Stimulated activated effector memory CD8-positive, alpha-beta T cell treated with anti-CD3 and anti-CD28 coated beads, Interleukin-12 subunit alpha, Interleukin-12 subunit beta, amount 100 ng/mL, for 72 hours (primary cell): ENCODE data around the gene ZNF280D.
"Not testable (repeated sequence)": the region's sequence is repeated elsewhere in the genome, so short reads cannot be mapped to it uniquely, and the experiment has no call there.

Experiments used
- ATAC-seq: fragments of 150-1000 bp; cut with Tn5 transposase; 2 replicates; pipeline ENCODE4 v1.10.0; 2021
- DNase-seq, 2 donors: peaks; one replicate each; pipeline ENCODE4 v3.0.0; 2021 to 2022; ENCODE audit warnings: low spot score in 2 of 2
- H3K27ac Mint-ChIP-seq: one replicate; pipeline ENCODE4 v1.8.0; 2022; ENCODE audit warnings: mild to moderate bottlenecking, mixed read lengths
- H3K36me3 Mint-ChIP-seq: one replicate; pipeline ENCODE4 v1.8.0; 2022; ENCODE audit warnings: mild to moderate bottlenecking, mixed read lengths
- H3K4me1 Mint-ChIP-seq: one replicate; pipeline ENCODE4 v1.8.0; 2022; ENCODE audit warnings: mixed read lengths
- H3K4me3 Mint-ChIP-seq: one replicate; pipeline ENCODE4 v1.8.0; 2022; ENCODE audit warnings: mild to moderate bottlenecking, mixed read lengths
- H3K9me3 Mint-ChIP-seq: one replicate; pipeline ENCODE4 v1.8.0; 2022; ENCODE audit warnings: mixed read lengths

ZNF280D gene, protein sequence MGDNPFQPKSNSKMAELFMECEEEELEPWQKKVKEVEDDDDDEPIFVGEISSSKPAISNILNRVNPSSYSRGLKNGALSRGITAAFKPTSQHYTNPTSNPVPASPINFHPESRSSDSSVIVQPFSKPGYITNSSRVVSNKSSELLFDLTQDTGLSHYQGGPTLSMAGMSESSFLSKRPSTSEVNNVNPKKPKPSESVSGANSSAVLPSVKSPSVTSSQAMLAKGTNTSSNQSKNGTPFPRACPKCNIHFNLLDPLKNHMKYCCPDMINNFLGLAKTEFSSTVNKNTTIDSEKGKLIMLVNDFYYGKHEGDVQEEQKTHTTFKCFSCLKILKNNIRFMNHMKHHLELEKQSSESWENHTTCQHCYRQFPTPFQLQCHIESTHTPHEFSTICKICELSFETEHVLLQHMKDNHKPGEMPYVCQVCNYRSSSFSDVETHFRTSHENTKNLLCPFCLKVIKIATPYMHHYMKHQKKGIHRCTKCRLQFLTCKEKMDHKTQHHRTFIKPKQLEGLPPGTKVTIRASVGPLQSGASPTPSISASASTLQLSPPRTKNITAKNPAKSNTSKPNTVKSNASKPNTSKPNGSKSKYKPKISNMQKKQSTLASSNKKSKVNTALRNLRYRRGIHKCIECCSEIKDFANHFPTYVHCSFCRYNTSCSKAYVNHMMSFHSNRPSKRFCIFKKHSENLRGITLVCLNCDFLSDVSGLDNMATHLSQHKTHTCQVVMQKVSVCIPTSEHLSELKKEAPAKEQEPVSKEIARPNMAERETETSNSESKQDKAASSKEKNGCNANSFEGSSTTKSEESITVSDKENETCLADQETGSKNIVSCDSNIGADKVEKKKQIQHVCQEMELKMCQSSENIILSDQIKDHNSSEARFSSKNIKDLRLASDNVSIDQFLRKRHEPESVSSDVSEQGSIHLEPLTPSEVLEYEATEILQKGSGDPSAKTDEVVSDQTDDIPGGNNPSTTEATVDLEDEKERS

DNA sequence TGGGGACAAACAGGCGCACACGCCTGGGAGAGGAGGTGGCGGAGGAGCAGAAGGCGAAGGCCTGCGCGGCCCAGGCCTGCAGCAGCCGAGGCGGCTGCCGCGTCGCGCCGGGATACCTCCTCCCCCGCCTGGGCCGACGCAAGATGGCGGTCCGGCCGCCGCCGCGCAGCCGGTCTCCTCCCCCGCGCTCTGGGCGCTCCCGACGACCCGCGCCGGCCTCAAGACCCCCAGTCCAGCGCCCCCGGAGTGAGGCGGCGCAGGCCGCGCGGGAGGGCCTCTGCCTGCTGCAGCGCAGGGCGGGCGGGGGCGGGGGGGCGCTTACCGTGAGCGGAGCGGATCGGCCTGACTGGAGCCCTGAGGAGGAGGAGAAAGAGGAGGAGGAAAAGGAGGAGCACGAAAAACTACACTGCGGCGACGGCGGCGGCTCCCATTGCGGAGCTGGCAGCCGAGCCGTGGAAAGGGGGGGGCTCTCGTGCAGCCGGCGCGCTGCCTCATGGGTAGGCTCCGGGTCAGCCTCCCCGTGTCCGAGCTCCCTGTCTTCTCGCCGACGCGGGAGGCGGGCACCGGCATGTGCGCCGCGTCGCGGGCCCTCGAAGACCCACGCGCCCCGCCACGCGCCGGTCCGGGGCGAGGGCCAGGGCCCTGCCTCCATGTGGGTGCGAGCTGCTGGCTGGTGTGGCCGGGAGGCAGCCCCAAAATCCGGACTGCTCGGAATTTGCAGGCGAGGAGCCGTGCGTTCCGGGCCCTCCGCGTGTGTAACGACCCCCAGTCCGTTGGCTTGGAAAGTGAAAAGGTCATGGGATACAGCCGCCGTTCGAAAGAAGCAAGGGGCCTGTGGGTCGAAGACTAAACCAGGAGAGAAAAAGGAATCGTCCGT is at the start of gene ZNF280D:
ZNF280D (minus strand) TSS at position 374 of the 877 bp plus-strand sequence. CDS start 26,400 bp downstream, outside the sequence.
- H3K4me1 Mint-ChIP-seq, result peaks cover 20% of the 10 kb centered on the region
- H3K36me3 Mint-ChIP-seq, result peaks cover 7% of the 10 kb centered on the region
- H3K27ac Mint-ChIP-seq, result peak within 1 kb of the TSS; percentile 99
- ATAC-seq, result peak; percentile 91
- DNase-seq, result peak; percentile 53 to 85
- peak within 1 kb of the TSS; percentile 91 for H3K4me3 Mint-ChIP-seq
- H3K9me3 Mint-ChIP-seq, result no peaks in the 10 kb centered on the region

DNA sequence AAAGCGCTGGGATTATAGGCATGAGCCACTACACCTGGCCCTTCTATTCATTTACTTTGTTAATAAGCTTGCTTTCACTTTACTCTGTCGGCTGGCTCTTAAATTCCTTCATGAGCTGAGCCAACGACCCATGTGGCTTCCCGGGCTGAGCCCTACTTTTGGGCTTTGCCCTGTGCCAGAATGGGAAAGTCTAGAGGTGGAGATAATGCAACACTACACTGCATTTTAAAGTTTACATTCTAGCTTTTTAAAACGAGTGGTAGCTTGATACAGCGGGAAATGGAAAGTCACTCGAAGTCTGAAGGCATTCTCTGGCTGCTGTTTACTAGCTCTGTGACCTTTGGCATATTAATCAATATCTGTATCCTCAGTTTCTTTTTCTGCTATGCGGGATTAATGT is 49.0 kb upstream of the ZNF280D start:
- DNase-seq (no peak), ATAC-seq (no peak)
- Mint-ChIP-seq H3K4me3 (no peak overlapping the region), H3K9me3 (no peaks in the 10 kb centered on the region), H3K27ac (no peak overlapping the region), H3K36me3 (no peaks in the 10 kb centered on the region), H3K4me1 (peaks cover 20% of the 10 kb centered on the region)

DNA sequence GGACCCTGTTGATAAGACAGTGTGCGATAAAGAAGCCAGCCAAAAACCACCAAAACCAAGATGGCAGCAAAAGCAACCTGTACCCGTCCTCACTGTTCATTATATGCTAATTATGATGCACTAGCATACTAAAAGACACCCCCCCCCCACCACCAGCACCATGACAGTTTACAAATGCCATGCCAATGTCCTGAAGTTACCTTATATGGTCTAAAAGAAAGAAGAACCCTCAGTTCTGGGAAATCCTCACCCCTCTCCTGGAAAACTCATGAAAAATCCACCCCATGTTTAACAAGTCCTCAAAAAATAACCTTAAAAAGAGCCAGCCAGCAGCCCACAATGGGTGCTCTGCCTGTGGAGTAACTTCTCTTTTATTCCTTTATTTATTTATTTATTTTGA is 48.4 kb upstream of the ZNF280D start:
- DNase-seq (no peak), ATAC-seq (no peak)
- Mint-ChIP-seq H3K9me3 (no peaks in the 10 kb centered on the region), H3K4me1 (peaks cover 13% of the 10 kb centered on the region), H3K36me3 (no peaks in the 10 kb centered on the region), H3K27ac (no peak overlapping the region), H3K4me3 (no peak overlapping the region)

DNA sequence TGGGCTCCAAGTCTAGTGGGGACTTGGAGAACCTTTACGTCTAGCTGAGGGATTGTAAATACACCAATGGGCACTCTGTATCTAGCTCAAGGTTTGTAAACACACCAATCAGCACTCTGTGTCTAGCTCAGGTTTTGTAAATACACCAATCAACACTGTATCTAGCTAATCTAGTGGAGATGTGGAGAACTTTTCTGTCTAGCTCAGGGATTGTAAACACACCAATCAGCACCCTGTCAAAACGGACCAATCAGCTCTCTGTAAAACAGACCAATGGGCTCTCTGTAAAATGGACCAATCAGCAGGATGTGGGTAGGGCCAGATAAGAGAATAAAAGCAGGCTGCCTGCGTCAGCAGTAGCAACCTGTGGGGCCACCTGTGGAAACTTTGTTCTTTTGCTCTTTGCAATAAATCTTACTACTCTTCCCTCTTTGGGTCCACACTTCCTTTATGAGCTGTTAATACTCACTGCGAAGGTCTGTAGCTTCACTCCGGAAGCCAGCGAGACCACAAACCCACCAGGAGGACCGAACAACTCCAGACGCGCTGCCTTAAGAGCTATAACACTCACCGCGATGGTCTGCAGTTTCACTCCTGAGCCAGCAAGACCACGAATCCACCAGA is 46.9 kb upstream of the ZNF280D start:
- not testable (repeated sequence) for H3K27ac Mint-ChIP-seq, H3K9me3 Mint-ChIP-seq, H3K36me3 Mint-ChIP-seq, H3K4me3 Mint-ChIP-seq, H3K4me1 Mint-ChIP-seq, DNase-seq
- ATAC-seq, result peak; percentile 78

DNA sequence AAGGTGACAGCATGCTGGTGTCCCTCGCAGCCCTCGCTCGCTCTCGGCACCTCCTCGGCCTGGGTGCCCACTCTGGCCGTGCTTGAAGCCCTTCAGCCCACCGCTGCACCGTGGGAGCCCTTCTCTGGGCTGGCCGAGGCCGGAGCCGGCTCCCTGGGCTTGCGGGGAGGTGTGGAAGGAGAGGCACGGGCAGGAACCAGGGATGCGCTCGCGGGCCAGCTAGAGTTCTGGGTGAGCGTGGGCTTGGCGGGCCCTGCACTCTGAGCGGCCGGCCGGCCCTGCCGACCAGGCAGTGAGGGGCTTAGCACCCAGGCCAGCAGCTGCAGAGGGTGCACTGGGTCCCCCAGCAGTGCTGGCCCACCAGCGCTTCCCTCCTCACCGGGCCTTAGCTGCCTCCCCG is 46.1 kb upstream of the ZNF280D start:
- DNase-seq, H3K36me3 Mint-ChIP-seq, H3K4me3 Mint-ChIP-seq, H3K9me3 Mint-ChIP-seq, ATAC-seq, H3K4me1 Mint-ChIP-seq, H3K27ac Mint-ChIP-seq: not testable (repeated sequence)

DNA sequence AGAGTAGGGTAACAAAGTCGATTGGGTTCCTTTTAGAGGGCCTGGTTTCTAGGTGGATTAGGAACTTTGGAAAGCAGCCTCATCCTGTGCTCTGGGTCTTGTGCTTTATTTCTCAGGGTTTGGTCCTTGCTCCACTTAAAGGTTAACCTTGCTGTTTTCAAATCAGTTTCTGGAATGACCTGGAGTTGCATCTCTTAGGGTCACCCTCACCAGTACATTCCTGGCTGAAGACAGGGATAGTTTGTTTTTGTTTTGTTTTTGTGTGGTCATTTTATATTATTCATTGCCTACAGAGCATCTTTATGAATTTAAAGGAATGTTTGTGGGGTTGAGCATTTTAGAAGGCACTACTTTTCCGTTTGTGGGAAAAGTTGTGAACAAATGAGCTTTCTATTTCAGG is 45.5 kb upstream of the ZNF280D start:
- no peak for ATAC-seq
- H3K4me3 Mint-ChIP-seq, result no peak overlapping the region
- no peak overlapping the region for H3K27ac Mint-ChIP-seq
- H3K9me3 Mint-ChIP-seq, result no peaks in the 10 kb centered on the region
- H3K36me3 Mint-ChIP-seq, result no peaks in the 10 kb centered on the region
- peaks cover 15% of the 10 kb centered on the region for H3K4me1 Mint-ChIP-seq
- no peak for DNase-seq

DNA sequence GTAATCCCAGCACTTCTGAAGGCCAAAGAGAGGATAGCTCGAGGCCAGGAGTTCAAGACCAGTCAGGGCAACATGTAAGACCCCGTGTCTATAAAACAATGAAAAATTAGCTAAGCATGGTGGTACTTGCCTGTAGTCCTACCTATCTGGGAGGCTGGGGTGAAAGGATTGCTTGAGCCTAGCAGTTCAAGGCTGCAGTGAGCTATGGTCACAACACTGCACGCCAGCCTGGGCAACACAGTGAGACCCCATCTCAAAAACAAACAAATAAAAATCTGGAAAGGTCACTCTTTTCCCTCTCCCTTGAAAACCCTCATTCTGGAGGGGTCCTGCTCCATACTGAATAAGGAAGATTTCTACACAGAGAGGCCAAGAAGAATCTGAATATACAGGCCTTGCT is 43.5 kb upstream of the ZNF280D start:
- ATAC-seq (no peak), DNase-seq (no peak)
- H3K36me3 Mint-ChIP-seq, result no peaks in the 10 kb centered on the region
- no peak overlapping the region for H3K27ac Mint-ChIP-seq
- H3K4me3 Mint-ChIP-seq, result no peak overlapping the region
- peaks cover 15% of the 10 kb centered on the region for H3K4me1 Mint-ChIP-seq
- H3K9me3 Mint-ChIP-seq, result no peaks in the 10 kb centered on the region

DNA sequence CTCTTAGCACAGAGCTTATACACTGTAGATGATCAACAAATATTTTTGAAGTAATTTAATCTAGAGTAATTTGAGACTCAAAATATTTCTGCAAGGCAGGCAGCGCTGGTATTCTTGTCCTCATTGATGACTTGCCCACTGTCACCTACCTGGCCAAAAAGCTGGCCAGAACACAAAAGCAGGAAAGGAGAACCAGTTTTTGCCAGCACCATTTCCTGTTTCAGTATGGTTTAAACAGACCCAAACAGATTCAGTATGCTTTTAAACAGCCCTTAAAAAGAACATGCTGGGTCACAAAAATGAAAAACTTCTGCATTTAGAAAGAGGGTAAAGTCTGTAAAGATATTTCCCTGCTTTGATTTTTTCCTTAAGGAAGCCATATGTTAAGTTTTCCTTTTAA is 42.3 kb upstream of the ZNF280D start:
- Mint-ChIP-seq H3K36me3 (no peaks in the 10 kb centered on the region), H3K4me3 (no peak overlapping the region), H3K9me3 (no peaks in the 10 kb centered on the region), H3K27ac (no peak overlapping the region), H3K4me1 (peaks cover 13% of the 10 kb centered on the region)
- no peak for DNase-seq
- ATAC-seq, result no peak

DNA sequence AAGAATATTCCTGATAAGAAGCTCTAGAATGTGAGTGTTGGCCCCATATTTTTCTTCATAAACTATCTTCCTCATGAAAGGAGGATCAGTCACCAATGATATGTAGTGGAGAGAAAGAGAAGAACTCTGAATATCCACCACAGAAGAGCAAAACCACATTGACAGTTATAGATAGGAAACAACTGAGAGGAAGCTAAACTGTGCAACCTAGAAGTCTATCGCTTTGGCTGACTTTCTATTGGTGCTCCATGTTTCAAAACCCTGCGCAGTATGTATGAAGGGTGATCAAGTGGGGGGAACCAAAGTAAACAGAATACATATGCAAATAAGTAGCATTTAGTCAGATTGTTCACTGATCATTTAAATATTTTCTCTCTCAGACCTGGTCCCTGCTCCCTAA is 41.0 kb upstream of the ZNF280D start:
- Mint-ChIP-seq H3K4me1 (peaks cover 5% of the 10 kb centered on the region), H3K4me3 (no peak overlapping the region), H3K36me3 (no peaks in the 10 kb centered on the region), H3K27ac (no peak overlapping the region), H3K9me3 (no peaks in the 10 kb centered on the region)
- DNase-seq (no peak), ATAC-seq (peak; percentile 32)

DNA sequence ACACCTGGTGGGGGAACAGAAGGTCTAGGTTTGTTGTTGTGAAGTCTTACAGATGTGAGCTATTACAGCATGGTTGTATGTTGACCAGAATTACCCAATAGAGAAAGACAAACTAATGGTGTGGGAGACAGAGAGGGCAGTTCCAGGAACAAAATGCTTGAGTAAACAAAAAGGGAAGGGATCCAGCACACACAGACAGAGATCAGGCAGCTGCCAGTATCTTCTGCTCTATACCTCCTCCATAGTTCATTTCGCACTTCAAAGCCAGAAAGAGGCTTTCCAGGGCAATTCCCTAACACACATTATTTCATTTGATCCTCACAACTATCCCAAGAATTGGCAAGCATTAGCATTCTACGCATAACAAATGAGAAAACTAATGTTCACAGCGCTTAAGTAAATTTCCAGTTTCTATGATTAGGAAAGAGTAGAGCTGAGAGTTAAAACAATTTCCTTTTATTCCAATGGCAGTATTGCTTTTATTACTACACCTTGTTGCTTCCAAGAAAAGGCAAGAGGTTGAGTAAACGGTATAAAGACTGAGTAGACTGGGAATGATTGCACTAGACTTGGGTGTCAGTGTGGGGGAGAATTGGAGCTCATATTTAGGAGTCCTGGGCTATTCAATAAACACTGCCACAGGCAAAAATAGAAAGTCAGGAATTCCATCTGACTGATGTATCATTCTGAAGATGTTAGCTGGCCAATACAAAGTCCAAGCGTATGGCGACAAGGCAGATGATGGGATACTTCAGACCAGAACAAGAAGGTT is 39.7 kb upstream of the ZNF280D start:
- Mint-ChIP-seq H3K4me3 (no peak overlapping the region), H3K9me3 (no peaks in the 10 kb centered on the region), H3K4me1 (peaks cover 5% of the 10 kb centered on the region), H3K27ac (no peak overlapping the region), H3K36me3 (no peaks in the 10 kb centered on the region)
- DNase-seq (no peak), ATAC-seq (no peak)

DNA sequence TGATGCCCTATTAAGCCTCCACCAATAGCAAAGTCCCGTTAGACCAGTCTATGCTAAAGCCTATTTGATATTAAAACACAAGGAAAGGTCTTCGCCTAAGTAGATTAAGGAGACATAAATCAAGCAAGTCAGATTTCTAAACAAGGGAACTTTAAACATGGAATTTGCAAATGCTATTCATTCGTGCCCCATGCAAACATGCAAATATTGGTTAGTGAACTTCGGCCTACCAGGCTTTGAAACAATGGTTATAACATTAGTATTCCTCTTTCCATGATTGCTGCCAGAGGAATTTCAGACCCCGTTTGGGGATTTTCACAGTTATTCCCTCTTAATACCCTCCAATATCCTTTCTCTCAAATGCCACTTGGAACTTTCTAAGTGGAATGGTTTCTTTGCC is 36.9 kb upstream of the ZNF280D start:
- DNase-seq, result no peak

DNA sequence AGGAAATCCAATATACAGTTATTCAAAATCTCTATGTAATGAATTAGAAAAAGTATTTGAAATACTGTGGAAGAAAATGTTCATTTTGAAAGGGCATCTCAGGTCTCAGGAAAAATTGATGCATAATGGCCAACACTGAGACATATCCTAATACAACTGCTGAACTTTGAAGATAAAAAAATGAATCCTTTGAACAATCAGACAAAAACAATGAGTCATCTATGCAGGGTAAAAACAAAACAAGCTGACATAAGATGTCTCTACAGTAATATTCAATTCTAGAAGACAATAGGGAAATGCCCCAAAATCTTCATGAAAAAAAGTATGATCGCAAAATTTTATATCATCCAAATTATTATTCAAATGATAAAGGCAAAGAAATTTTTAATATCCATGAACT is 34.0 kb upstream of the ZNF280D start:
- Mint-ChIP-seq H3K36me3 (no peaks in the 10 kb centered on the region), H3K4me1 (peaks cover 21% of the 10 kb centered on the region)
- no peak for DNase-seq

More for the DNA sequence above, 36.9 kb upstream of the ZNF280D start:
- no peaks in the 10 kb centered on the region for H3K36me3 Mint-ChIP-seq
- no peak for ATAC-seq
- H3K9me3 Mint-ChIP-seq, result peaks cover 2% of the 10 kb centered on the region
- H3K4me1 Mint-ChIP-seq, result peaks cover 25% of the 10 kb centered on the region
- no peak overlapping the region for H3K4me3 Mint-ChIP-seq
- no peak overlapping the region for H3K27ac Mint-ChIP-seq

DNA sequence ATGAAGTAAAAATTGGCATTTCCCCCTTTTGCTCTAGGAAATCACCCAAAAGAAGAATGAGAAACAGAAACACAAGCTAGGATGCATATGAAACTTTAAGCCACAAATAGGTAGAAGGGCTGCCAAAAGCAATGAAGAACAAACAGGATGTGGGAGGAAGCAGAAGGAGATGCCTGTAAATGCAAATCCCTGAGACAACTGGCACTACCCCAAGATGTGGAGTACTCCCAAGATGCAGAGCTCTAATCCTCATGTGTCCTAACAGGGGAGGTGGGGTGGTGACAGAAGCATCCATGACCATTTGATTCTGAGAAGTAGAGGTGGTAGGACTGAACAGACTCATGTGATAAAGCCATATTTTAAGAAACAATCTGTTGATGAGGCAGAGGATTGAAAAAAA is 31.9 kb upstream of the ZNF280D start:
- Mint-ChIP-seq H3K36me3 (no peaks in the 10 kb centered on the region), H3K27ac (no peak overlapping the region), H3K4me3 (no peak overlapping the region), H3K4me1 (peaks cover 21% of the 10 kb centered on the region), H3K9me3 (peaks cover 2% of the 10 kb centered on the region)
- DNase-seq (no peak), ATAC-seq (no peak)

More for the DNA sequence above, 34.0 kb upstream of the ZNF280D start:
- ATAC-seq, result peak; percentile 98
- peak overlapping the region; percentile 36 for H3K4me3 Mint-ChIP-seq
- H3K27ac Mint-ChIP-seq, result peak overlapping the region; percentile 86
- H3K9me3 Mint-ChIP-seq, result peaks cover 2% of the 10 kb centered on the region
